GM12892 (cell line): ENCODE data around the gene BCL11B.

Source experiments
- POLR2A ChIP-seq: IDR thresholded peaks from 2 replicates; pipeline ENCODE4 v1.6.1; 2011; ENCODE audit warnings: low read depth, low read length, control low read depth
- POLR2AphosphoS5 ChIP-seq: IDR thresholded peaks from 2 replicates; pipeline ENCODE4 v1.6.1; 2011; ENCODE audit warnings: low read depth, low read length, control low read depth

DNA sequence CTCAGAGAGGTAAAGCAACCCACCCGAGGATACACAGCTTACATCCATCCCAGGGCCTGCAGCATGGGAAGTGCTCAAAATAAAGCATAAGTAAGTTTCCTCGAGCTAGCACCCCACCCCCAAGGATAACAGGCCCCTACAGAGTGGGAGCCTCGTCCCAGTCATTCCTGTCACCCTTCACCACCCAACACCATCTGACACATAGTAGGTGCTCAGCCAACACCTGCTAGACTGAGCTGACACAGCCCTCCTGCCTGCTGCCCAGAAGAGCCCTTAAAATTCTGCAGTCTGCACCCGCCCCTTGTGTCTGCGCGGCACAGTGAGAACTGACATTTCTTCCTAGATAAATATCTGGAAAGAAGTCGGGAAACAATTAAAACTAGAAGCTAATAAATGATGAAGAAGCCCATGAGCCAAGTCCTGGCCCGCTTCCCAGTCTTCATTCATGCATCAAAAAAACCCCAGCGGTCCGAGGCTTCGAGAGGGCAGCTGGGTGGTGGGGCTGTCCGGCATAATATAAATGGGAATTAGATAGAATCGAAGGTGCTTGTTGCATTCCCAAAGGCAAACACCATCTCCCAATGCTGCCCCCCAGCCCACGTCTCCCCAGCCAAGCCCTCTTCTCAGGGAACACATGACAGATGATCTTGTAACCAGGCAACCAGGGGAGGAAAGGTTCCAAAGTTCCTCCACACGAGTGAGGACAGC, 76.2 kb downstream of the BCL11B start:
- TF ChIP-seq POLR2A, result no peak
- TF ChIP-seq POLR2AphosphoS5, result no peak
